Endometrial microvascular endothelial cells (primary cell): ENCODE measurements around the gene FCN1. TPM values are rescaled to one million over a fixed set of nuclear protein-coding genes. Genes with fewer than 3 reads are reported as not detected.
"Not testable (repeated sequence)": the region's sequence is repeated elsewhere in the genome, so short reads cannot be mapped to it uniquely, and the experiment has no call there.

ENCODE experiments used
- in situ Hi-C: cut with HindIII; loops from 2 replicates; pipeline ENCODE4 v1.10.0; 2017; ENCODE audit warnings: low sequenced_read_pairs, low pct_unique_long_range_greater_than_20kb; ENCODE audit errors: inconsistent ontology term
- total RNA-seq: library from RNA; depleted of rRNA; stranded (reverse); fragments of >200 nt; gene quantifications from one replicate; pipeline ENCODE4 v1.2.3, GENCODE V29; 2015; ENCODE audit errors: inconsistent ontology term

The FCN1 gene
- total RNA-seq, 1 donor from 2014 or later = not detected

DNA sequence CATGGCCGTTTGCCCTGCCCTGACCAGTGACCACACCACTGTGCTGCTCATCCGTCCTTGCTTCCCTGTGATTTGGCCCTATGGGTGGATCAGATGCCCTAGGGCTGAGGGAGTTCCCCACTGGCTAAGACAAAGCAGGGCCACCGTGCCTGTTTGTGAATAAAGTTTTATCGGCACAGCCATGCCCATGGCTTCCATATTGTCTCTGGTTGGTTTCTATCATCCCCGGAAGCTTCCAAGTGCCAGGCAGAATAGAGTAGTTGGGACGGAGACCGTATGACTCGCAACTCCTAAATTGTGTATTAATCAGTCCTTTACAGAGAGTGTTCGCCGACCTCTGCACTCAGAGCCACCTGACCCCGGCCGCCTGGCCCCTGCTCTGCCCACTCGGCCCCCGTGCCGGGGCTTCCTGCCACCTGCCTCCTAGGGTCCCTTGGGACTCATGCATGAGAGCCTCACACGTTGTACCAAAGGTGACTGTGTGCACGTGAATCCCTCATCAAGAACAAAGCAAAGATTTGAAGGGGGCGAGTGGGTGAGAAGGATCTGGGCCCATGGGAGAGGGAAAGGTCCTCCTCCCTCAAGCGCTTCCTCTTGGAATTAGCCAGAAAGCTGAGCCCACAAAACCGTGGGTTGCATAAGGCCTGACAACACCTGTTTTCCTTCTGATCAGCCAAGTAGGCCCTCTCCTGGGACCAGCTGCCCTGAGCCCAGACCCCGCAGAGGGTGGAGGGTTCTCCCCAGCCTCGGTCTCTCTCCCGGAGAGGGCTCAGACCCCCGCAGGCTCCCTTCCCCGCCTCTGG is 48.8 kb downstream of the FCN1 start:
- in situ Hi-C loops = no loop called here

DNA sequence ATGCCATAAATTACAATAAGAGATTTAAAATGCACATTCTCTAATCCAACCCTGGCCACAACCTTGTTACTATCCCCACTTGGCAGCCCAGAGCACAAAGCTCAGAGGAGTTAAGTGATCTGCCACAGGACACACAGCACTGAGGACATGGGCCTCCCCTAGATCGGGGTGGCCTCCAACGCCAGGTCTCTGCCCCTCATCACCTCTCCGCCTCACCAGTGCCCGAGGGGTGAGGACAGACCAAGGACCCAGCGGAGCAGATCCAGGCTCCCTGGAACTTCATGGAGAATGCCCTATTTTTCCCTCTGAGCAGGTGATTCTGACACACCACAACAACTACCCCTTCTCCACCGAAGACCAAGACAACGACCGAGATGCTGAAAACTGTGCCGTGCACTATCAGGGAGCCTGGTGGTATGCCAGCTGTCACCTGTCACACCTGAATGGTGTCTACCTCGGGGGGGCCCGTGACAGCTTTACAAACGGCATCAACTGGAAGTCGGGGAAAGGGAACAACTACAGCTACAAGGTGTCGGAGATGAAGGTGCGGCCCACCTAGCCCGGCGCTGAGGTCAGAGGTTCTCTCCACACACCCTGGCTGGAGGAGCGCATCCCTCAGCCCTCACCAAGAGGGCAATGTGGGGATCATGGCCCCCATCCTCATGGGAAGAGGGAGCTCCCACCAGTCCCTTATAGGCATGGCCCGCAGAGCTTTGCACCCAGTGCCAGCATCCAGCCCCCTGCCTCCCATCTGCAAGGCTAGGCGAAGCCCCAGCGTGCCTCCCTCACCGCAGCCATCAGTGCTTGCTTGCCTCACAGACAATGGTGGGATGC is 49.6 kb downstream of the FCN1 start:
- in situ Hi-C loops = no loop called here

DNA sequence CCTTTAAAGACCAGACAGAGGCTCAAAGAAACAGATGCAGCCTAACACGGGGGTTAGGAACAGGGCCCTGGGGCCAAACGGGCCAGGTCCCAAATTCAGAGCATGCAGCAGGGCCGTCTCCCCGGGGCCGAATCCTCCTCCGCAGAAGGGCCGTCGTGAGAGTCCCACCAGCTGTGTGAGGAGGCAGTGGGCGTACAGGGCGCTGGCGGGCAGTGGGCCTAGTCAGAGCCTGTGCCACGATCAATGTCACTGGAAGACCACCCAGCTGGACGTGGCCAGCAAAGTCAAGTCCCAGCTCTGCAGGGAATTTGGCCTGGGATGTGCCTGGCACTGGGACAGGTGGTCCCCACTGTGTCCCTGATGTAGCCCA is 52.9 kb downstream of the FCN1 start:
- in situ Hi-C loops = no loop called here

DNA sequence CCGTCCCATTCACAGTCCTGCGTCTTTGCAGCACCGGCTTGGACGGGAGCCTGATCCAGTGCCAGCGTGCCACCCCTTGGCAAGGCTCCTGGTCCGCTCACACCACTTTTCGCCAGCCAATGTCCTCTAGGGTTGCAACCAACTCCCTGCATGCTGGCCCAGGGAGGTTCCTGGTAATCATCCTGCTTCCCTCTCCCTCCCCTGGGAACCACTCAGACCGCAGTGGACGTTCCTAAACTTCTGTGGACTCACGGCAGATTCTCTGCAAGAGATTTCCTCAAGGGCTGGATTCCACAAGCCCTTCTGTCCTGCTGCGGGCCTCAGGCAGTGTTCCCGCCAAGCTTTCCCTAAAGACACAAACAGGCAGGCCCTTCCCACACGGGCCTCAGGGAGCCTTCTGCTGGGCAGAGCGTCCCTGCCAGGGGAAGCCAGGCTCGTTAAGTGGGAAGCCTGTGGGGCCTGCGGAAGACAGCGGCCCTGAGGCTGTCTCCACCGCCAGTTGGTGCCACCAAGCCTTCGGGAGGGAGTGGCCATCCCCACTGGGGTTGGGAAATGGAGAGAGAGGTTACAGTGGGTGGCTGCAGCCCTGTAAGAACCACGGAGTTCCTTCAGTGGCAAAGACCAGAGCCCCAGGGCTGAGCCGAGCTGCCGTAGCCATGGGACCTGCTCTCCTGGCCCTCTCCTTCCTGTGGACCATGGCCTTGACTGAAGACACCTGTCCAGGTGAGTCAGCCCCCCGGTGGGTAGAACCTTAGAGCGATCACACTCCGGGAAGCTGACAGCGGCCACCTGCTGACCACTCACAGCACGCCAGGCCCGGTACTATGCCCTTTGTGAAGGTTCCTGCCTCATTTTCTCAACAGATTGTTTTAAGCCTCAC is 53.5 kb downstream of the FCN1 start:
- in situ Hi-C loops = no loop called here

DNA sequence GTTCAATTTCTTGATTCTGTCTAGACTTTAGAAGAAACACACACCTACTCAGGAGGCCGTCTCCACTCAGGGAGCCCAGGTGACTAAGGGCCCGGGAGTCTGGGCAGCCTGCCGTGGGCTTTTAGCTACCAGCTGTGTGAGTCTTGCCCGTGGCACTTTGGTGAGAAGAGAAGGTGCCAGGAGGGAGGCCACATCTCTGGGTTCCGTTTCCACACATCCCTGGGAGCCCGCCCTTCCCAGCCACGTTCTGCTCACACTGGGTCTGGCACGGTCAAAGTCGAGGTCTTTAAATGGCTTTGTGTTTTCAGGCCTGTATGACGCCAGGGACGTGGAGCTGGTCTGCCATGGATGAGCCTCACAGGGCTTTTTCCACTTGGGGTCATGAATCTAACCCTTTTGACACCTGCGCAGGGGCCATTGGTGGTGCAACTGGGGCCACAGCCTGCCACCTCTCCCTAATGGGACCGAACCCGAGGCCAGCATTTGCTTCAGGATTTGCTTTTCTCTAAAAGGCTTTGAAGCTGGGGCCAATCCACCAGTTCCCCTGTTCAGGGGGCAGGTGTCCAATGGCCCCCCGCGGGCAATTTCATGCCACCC is 54.3 kb downstream of the FCN1 start:
- in situ Hi-C loops = no loop called here

DNA sequence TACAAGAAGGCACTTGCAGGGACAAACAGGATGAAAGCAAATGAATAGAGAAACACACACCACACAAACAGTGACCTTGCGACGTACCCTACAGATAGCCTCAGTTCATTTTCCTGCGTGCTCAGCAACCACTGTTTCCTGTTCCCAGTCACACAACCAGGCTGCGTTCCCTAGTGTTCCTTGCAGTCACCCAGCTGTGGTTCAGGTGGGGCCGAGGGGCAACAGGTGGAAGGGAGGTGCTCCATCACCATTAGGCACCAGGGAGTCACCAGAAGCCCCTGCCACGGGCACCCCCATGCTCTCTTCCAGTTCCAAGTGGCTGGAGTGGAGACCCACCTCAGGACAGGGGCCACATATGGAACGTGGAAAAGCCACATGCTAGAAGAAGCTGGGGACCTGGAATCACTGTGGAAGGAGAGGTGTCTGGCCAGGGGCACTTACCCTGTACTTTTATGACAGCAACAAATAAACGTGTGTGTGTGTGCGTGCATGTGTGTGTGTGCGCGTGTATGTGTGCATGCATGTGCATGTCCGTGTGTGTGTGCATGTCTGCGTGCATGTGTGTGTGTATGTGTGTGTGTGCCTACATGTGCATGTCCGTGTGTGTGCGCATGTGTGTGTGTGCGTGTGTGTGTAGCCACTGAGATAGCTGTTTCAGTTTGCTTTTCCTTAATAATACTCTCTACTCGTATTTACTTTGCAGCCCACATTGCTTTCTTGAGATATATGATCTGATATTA is 55.9 kb downstream of the FCN1 start:
- in situ Hi-C loops = no loop called here

DNA sequence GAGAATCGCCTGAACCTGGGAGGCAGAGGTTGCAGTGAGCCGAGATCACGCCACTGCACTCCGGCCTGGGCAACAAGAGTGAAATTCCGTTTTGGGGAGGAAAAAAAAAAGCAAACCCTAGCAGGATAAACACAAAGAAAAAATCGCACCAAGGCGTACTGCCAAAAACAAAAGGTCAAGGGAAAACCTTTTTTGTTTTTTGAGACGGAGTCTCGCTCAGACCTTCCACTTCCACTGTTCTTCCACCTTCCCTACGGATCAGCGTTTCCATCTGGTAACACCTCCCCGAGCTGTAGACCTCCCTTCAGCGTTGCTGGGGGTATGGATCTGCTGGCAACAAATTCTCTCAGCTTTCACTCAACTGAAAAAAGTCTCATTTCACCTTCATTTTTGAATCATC is 57.2 kb downstream of the FCN1 start:
- in situ Hi-C loops = no loop called here

DNA sequence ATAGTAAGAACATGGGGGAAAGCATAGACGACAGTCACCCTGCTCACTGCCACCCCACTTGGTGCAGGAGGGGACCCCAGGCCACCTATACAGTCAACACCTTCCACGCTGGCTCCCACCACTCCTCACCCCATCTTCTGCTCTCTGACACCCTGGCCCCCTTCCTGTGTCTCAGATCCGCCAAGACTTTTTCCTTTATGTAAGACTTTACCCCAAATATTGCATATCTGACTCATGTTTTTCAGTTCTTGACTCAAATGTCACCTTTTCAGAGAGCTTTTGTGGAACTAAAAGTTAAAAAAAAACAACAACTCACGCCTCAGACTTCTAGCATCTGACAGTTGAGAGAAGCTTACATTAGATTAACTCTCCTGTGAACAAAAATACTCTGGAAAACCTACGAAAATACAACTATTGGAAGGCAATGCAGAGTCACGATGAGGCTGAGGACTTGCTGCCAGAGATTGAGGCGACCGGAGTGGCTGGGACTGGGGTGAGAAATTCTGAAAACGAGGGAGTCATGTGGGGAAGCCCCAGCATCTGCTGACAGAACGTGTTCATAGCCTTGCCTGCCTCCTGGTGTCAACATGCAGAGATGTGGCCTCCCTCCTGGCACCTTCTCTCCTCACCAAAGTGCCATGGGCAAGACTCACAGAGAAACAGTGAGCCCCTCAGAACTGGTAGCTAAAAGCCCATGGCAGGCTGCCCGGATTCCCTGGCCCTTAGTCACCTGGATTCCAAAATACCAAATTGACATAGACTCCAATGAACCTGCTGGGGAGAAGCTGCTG is 59.5 kb downstream of the FCN1 start:
- in situ Hi-C loops = no loop called here

DNA sequence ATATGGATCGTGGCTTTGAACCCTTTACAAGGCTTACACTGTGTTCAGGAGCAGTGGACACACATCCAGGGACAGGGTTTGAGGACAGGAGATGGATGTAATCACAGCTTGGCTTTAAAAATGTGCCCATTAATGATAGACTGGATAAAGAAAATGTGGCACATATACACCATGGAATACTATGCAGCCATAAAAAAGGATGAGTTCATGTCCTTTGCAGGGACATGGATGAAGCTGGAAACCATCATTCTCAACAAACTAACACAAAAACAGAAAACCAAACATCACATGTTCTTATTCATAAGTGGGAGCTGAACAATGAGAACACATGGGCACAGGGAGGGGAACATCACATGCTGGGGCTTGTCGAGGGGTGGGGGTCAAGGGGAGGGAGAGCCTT is 60.3 kb downstream of the FCN1 start:
- in situ Hi-C loops = not testable (repeated sequence)

DNA sequence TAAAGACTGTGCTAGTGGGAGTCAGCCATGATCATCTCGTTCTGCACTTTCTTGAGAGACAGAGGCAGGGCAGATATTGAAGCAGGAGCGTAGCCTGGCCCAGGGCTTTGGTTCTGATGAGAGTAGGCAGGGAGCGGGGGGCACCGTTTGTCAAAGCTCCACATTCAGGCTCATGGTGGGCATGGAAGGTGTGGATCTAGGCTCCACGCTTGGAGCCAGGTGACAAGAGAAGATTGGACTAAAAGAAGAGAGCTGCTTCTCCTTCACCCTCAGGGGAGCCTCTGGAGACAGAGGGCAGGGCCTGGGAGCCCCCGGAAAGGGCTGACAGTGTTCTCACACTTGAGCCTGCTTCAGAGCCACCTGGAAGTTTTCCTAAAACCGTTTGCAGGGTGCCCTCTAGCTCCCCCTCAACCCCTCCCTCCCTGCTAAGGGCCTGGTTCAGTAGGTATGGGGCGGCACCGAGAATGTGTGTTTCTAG is 61.8 kb downstream of the FCN1 start:
- in situ Hi-C loops = no loop called here

Other genes starting within 250 kb of the FCN1 start
- not detected for gene FCN2, start 37.1 kb downstream of the FCN1 start, total RNA-seq
- gene OLFM1, start 169.8 kb upstream of the FCN1 start, total RNA-seq = not detected